K562 (cell line): ENCODE measurements around the gene LOXL4. TPM values are rescaled to one million over a fixed set of nuclear protein-coding genes. Genes with fewer than 3 reads are reported as not detected.

Experiments
- ATAC-seq: fragments of 200-7000 bp; cut with Tn5 transposase; 3 replicates; pipeline ENCODE4 v1.9.1; 2020; ENCODE audit warnings: moderate library complexity
- BruUV-seq: library from RNA; stranded (reverse); fragments of 400-500 nt; replicated peaks from 2 replicates; lab custom pipeline; 2021; lab: Mats Ljungman, UMichigan
- CTCF ChIA-PET: fragments of 300-600 bp; formaldehyde crosslinking; extraction: SDS; loops from one replicate; lab custom pipeline; 2021; ENCODE audit warnings: low intra/inter-chr PET ratio; lab: Yijun Ruan, JAX
- POLR2A ChIA-PET: fragments of 300-600, 350-650 bp; sonication (Branson Sonifier 250); formaldehyde crosslinking; extraction: SDS; loops from one replicate; lab custom pipeline; 2021; ENCODE audit warnings: antibody characterized with exemption, inconsistent platforms; lab: Yijun Ruan, JAX
- DNase-seq, 4 experiments: peaks; one replicate each; pipeline versions ENCODE4 v3.0.0 to v3.0.0-alpha.2; 2011 to 2018; ENCODE audit warnings: low spot score in 3 of 4, mixed read lengths in 3 of 4; ENCODE audit errors: extremely low read depth in 1 of 4
- FAIRE-seq: peaks from 2 replicates; lab custom pipeline; 2011; peaks lifted over from hg19 to GRCh38; lab: Jason Lieb, UNC
- H2AFZ ChIP-seq: 2 replicates; pipeline ENCODE4 v1.6.0; 2011; ENCODE audit warnings: low read depth, low read length, control low read depth, inconsistent platforms
- H3K27ac ChIP-seq: fragments of 200-600 bp; 3 replicates; pipeline ENCODE4 v1.8.0; 2011; ENCODE audit warnings: low read depth, mild to moderate bottlenecking, control low read depth, inconsistent platforms, low read length, moderate library complexity, mixed read lengths; ENCODE audit errors: extremely low read depth
- H3K27me3 ChIP-seq, 2 experiments: fragments of 300-600 bp in 1 of 2; 2 replicates in 1 of 2; 3 replicates in 1 of 2; pipeline versions ENCODE4 v1.6.0 to v1.8.0; 2011; ENCODE audit warnings: inconsistent platforms in 2 of 2, low read length in 2 of 2, mild to moderate bottlenecking in 1 of 2, mixed read lengths in 1 of 2, moderate library complexity in 1 of 2; ENCODE audit not compliant: control insufficient read depth in 2 of 2, insufficient read depth in 2 of 2
- H3K36me3 ChIP-seq: fragments of 300-600 bp; 3 replicates; pipeline ENCODE4 v1.8.0; 2011; ENCODE audit warnings: mild to moderate bottlenecking, low read length, inconsistent platforms; ENCODE audit not compliant: control insufficient read depth, insufficient read depth
- H3K4me1 ChIP-seq, 2 experiments: fragments of 200-600 bp in 1 of 2; replicated peaks in 1 of 2; 2 replicates in 1 of 2; 3 replicates in 1 of 2; pipeline versions ENCODE4 v1.5.1 to v1.8.0; 2011; ENCODE audit warnings: inconsistent platforms in 2 of 2, low read length in 2 of 2, mild to moderate bottlenecking in 1 of 2, mixed read lengths in 1 of 2, moderate library complexity in 1 of 2; ENCODE audit not compliant: control insufficient read depth in 2 of 2, insufficient read depth in 2 of 2
- H3K4me2 ChIP-seq: 2 replicates; pipeline ENCODE4 v1.6.1; 2011; ENCODE audit warnings: low read length, control low read depth, inconsistent platforms, mixed read lengths; ENCODE audit not compliant: insufficient read depth
- H3K4me3 ChIP-seq: fragments of 200-600 bp; sonication (generic), shearing (Covaris generic); 2 replicates; pipeline ENCODE4 v1.5.1; 2016; ENCODE audit warnings: control low read depth, inconsistent platforms
- H3K79me2 ChIP-seq: fragments of 200-600 bp; 3 replicates; pipeline ENCODE4 v1.8.0; 2011; ENCODE audit warnings: low read length, inconsistent platforms; ENCODE audit not compliant: control insufficient read depth, insufficient read depth
- H3K9ac ChIP-seq, 2 experiments: 2 replicates each; pipeline versions ENCODE4 v1.6.0 to v1.6.1; 2011; ENCODE audit warnings: low read depth in 2 of 2, low read length in 2 of 2, control low read depth in 1 of 2, inconsistent platforms in 1 of 2, mild to moderate bottlenecking in 1 of 2, mixed read lengths in 1 of 2; ENCODE audit not compliant: insufficient read depth in 1 of 2
- H3K9me1 ChIP-seq: one replicate; pipeline ENCODE4 v1.6.0; 2011; ENCODE audit warnings: inconsistent platforms, mild to moderate bottlenecking, low read length, moderate library complexity; ENCODE audit not compliant: control insufficient read depth, insufficient read depth
- H3K9me3 ChIP-seq: replicated peaks from 2 replicates; pipeline ENCODE4 v1.5.1; 2011; ENCODE audit warnings: low read depth, low read length, inconsistent platforms; ENCODE audit not compliant: control insufficient read depth, insufficient read depth
- H4K20me1 ChIP-seq: replicated peaks from 2 replicates; pipeline ENCODE4 v1.6.1; 2011; ENCODE audit warnings: low read length, inconsistent platforms, mixed read lengths; ENCODE audit not compliant: control insufficient read depth, insufficient read depth
- CHAMP1 ChIP-seq: fragments of 450-650 bp; IDR thresholded peaks from 2 replicates; pipeline ENCODE4 v1.6.1; 2016; ENCODE audit warnings: mild to moderate bottlenecking
- HDAC3 ChIP-seq: fragments of 450-650 bp; IDR thresholded peaks from 2 replicates; pipeline ENCODE4 v1.6.1; 2018; ENCODE audit warnings: borderline replicate concordance, mild to moderate bottlenecking, moderate library complexity; ENCODE audit not compliant: partially characterized antibody
- HNRNPLL ChIP-seq: fragments of 200-400 bp; formaldehyde crosslinking; IDR thresholded peaks from 2 replicates; pipeline ENCODE4 v1.6.1; 2017; ENCODE audit warnings: low read length, low read depth, mild to moderate bottlenecking; ENCODE audit not compliant: poor library complexity, severe bottlenecking
- MIER1 ChIP-seq: fragments of 450-650 bp; IDR thresholded peaks from 2 replicates; pipeline ENCODE4 v1.6.1; 2016; ENCODE audit warnings: antibody characterized with exemption, mild to moderate bottlenecking, low read depth
- POLR2G ChIP-seq: fragments of 200-400 bp; formaldehyde crosslinking; IDR thresholded peaks from 2 replicates; pipeline ENCODE4 v1.6.1; 2017; ENCODE audit warnings: low read depth, mild to moderate bottlenecking, antibody characterized with exemption, low read length, moderate library complexity
- SMARCC2 ChIP-seq: fragments of 450-650 bp; IDR thresholded peaks from 2 replicates; pipeline ENCODE4 v1.6.1; 2017; ENCODE audit warnings: antibody characterized with exemption, moderate library complexity, mild to moderate bottlenecking, low read depth
- TAF9B ChIP-seq: fragments of 450-650 bp; IDR thresholded peaks from 2 replicates; pipeline ENCODE4 v1.6.1; 2018; ENCODE audit warnings: mild to moderate bottlenecking; ENCODE audit not compliant: partially characterized antibody
- ZC3H8 ChIP-seq: fragments of 450-650 bp; IDR thresholded peaks from 2 replicates; pipeline ENCODE4 v1.6.1; 2017
- ZNF23 ChIP-seq: fragments of 250-450 bp; sonication (Bioruptor Pico); IDR thresholded peaks from 2 replicates; pipeline ENCODE4 v1.4.0; 2020; ENCODE audit warnings: mild to moderate bottlenecking
- ZNF282 ChIP-seq: sonication (generic); formaldehyde crosslinking; IDR thresholded peaks from 2 replicates; pipeline ENCODE4 v1.8.1; 2023; ENCODE audit warnings: missing genetic modification reagents
- ZNF592 ChIP-seq: fragments of 450-650 bp; IDR thresholded peaks from 2 replicates; pipeline ENCODE4 v1.6.1; 2017; ENCODE audit warnings: antibody characterized with exemption, mild to moderate bottlenecking
- ZNF79 ChIP-seq: fragments of 250-450 bp; sonication (Bioruptor Pico); IDR thresholded peaks from 2 replicates; pipeline ENCODE4 v1.4.0; 2020; ENCODE audit warnings: low read depth, mild to moderate bottlenecking, moderate library complexity
- WGBS: fragments of 100-300 bp; shearing (Covaris generic); methylation state at CpG from one replicate; pipeline ENCODE4 v1.1.6; 2016; ENCODE audit warnings: low coverage, mixed read lengths; ENCODE audit not compliant: insufficient coverage; ENCODE audit errors: missing lambda C conversion rate; 5-methylcytosine and 5-hydroxymethylcytosine counted together
- in situ Hi-C: fragments of 300-500 bp; cut with MboI; formaldehyde crosslinking; loops from 4 replicates; pipeline ENCODE4 v1.15.0; 2018; ENCODE audit warnings: inconsistent platforms, mixed read lengths
- intact Hi-C: fragments of 100-400 bp; cut with micrococcal nuclease; formaldehyde crosslinking; loops from 2 replicates; pipeline ENCODE4 v1.14.2; 2022
- polyA plus RNA-seq, 8 experiments: library from polyadenylated mRNA; depleted of rRNA in 4 of 8; stranded (reverse) in 5 of 8; unstranded in 3 of 8; fragments of >200 nt; fragmentation: Nextera tagmentation in 2 of 8; fragmentation: Illumina TruSeq in 1 of 8; extraction: Ambion mirVana in 2 of 8; extraction: Trizol in 1 of 8; gene quantifications; 2 replicates each; pipeline versions ENCODE4 v1.2.1 to v1.2.3, GENCODE V29; 2011 to 2014; ENCODE audit warnings: inconsistent platforms in 1 of 8, missing spikeins in 1 of 8
- total RNA-seq, 7 experiments: library from RNA; depleted of rRNA in 6 of 7; stranded (reverse); fragments of >200 nt in 6 of 7; fragmentation: Illumina TruSeq in 2 of 7; extraction: Trizol in 2 of 7; gene quantifications; 2 replicates each; pipeline versions ENCODE4 v1.2.1 to v1.2.3, GENCODE V29; 2011 to 2021; ENCODE audit warnings: low replicate concordance in 1 of 7

LOXL4 gene
- total and polyA plus RNA-seq, 9 of the 15 experiments (the other 6 are each of a cell fraction or from before 2014, with no cell fraction given): 0.03 to 0.35 (median 0.05) TPM; not detected in 3

- POLR2A ChIA-PET: no interaction called here
- Histone ChIP-seq H3K9me3 (no peaks in the 10 kb centered on the region), H4K20me1 (no peaks in the 10 kb centered on the region), H2AFZ (no peak overlapping the region), H3K79me2 (no peaks in the 10 kb centered on the region), H3K27me3 (peaks cover 5 to 44% of the 10 kb centered on the region in 2 experiments; a peak in 3 of 5 replicates), H3K4me2 (no peak overlapping the region), H3K4me1 (no peaks in the 10 kb centered on the region), H3K9me1 (no peaks in the 10 kb centered on the region), H3K27ac (no peak overlapping the region), H3K9ac (no peak overlapping the region), H3K36me3 (no peaks in the 10 kb centered on the region)
- intact Hi-C loops (no loop called here), in situ Hi-C loops (no loop called here)
- ATAC-seq (no peak), DNase-seq (no peak), FAIRE-seq (no peak)
- CTCF ChIA-PET: no interaction called here
- WGBS: no CpG with 5 or more reads among the region's 3 CpGs
- BruUV-seq: no TSS peak
- TF ChIP-seq TAF9B (no peak), HDAC3 (no peak), ZNF79 (CRISPR knock-in tag) (no peak), ZC3H8 (no peak), POLR2G (no peak), ZNF23 (CRISPR knock-in tag) (no peak), MIER1 (no peak), ZNF282 (CRISPR knock-in tag) (no peak), CHAMP1 (no peak), SMARCC2 (no peak), ZNF592 (no peak), HNRNPLL (no peak)
- TF ChIP-seq, all 486 proteins: peak for 0
- no peak overlapping the region for H3K4me3 ChIP-seq
Observed at GRCh38 chr10:98294270-98294627, 26.3 kb upstream of the LOXL4 start.
